HG02938 (cell line): ENCODE data around the gene CD22.

Experiments used
- ATAC-seq: cut with Tn5 transposase; IDR thresholded peaks from one replicate; pipeline ENCODE4 v1.9.1; 2021; ENCODE audit warnings: mild to moderate bottlenecking, moderate library complexity; ENCODE audit not compliant: unreplicated experiment

Gene CD22

GRCh38 chr19:35295792-35296462, 33.1 kb upstream of the CD22 start:
- no peak for ATAC-seq

GRCh38 chr19:35296644-35297514, 32.1 kb upstream of the CD22 start:
- no peak for ATAC-seq

- no peak for ATAC-seq
Observed at GRCh38 chr19:35297515-35297848, 31.5 kb upstream of the CD22 start.

- no peak for ATAC-seq
Observed at GRCh38 chr19:35297922-35298321, 31.1 kb upstream of the CD22 start.

- ATAC-seq: no peak
Observed at GRCh38 chr19:35298561-35298972, 30.4 kb upstream of the CD22 start.

GRCh38 chr19:35299523-35300338, 29.3 kb upstream of the CD22 start:
- ATAC-seq: no peak

- ATAC-seq: no peak
Observed at GRCh38 chr19:35300339-35300649, 28.7 kb upstream of the CD22 start.

GRCh38 chr19:35301961-35302360, 27.0 kb upstream of the CD22 start:
- ATAC-seq: no peak

GRCh38 chr19:35302446-35302845, 26.5 kb upstream of the CD22 start:
- ATAC-seq: no peak

GRCh38 chr19:35303357-35303915, 25.6 kb upstream of the CD22 start:
- ATAC-seq: no peak

- no peak for ATAC-seq
Observed at GRCh38 chr19:35304036-35304435, 25.0 kb upstream of the CD22 start.

- no peak for ATAC-seq
Observed at GRCh38 chr19:35305181-35305580, 23.8 kb upstream of the CD22 start.

GRCh38 chr19:35306473-35307246, 22.3 kb upstream of the CD22 start:
- ATAC-seq: no peak

- no peak for ATAC-seq
Observed at GRCh38 chr19:35307931-35308330, 21.1 kb upstream of the CD22 start.

GRCh38 chr19:35308910-35309309, 20.1 kb upstream of the CD22 start:
- no peak for ATAC-seq

- no peak for ATAC-seq
Observed at GRCh38 chr19:35309481-35310279, 19.3 kb upstream of the CD22 start.

- ATAC-seq: no peak
Observed at GRCh38 chr19:35310331-35310730, 18.7 kb upstream of the CD22 start.

GRCh38 chr19:35310811-35311465, 18.0 kb upstream of the CD22 start:
- no peak for ATAC-seq

GRCh38 chr19:35311901-35312665, 16.9 kb upstream of the CD22 start:
- ATAC-seq: no peak
